Liver (tissue), 9 donors: ENCODE results near the gene TRIP13. TPM values are rescaled to one million over a fixed set of nuclear protein-coding genes. Genes with fewer than 3 reads are reported as not detected.

Source experiments
- DNase-seq: peaks from one replicate; pipeline ENCODE4 v3.0.0-alpha.2; 2017; ENCODE audit warnings: low spot score
- H3K27ac ChIP-seq, 2 donors: one replicate each; pipeline ENCODE4 v1.7.0; 2013; ENCODE audit warnings: inconsistent platforms in 2 of 2, low read length in 2 of 2, control low read depth in 1 of 2, low read depth in 1 of 2, mild to moderate bottlenecking in 1 of 2
- H3K27me3 ChIP-seq, 4 donors: one replicate each; pipeline versions ENCODE4 v1.6.1 to v1.7.0; 2013; ENCODE audit warnings: low read length in 3 of 4, inconsistent platforms in 1 of 4, mild to moderate bottlenecking in 1 of 4, moderate library complexity in 1 of 4; ENCODE audit not compliant: control insufficient read depth in 4 of 4, insufficient read depth in 4 of 4
- H3K36me3 ChIP-seq, 4 donors: one replicate each; pipeline versions ENCODE4 v1.6.1 to v1.7.0; 2013; ENCODE audit warnings: low read length in 3 of 4, mild to moderate bottlenecking in 3 of 4, low read depth in 1 of 4, moderate library complexity in 1 of 4; ENCODE audit not compliant: control insufficient read depth in 4 of 4, insufficient read depth in 3 of 4
- H3K4me1 ChIP-seq, 4 donors: one replicate each; pipeline versions ENCODE4 v1.6.1 to v1.7.0; 2013; ENCODE audit warnings: low read length in 3 of 4, mild to moderate bottlenecking in 3 of 4, moderate library complexity in 1 of 4; ENCODE audit not compliant: control insufficient read depth in 4 of 4, insufficient read depth in 4 of 4
- H3K4me3 ChIP-seq, 3 donors: one replicate each; pipeline versions ENCODE4 v1.6.1 to v1.7.0; 2013; ENCODE audit warnings: low read length in 3 of 3, control low read depth in 1 of 3, low read depth in 1 of 3, mild to moderate bottlenecking in 1 of 3
- H3K9ac ChIP-seq, 2 donors: one replicate each; pipeline ENCODE4 v1.7.0; 2013; ENCODE audit warnings: low read length in 2 of 2, mild to moderate bottlenecking in 2 of 2, moderate library complexity in 2 of 2, control low read depth in 1 of 2, low read depth in 1 of 2
- H3K9me3 ChIP-seq, 4 donors: one replicate each; pipeline versions ENCODE4 v1.6.1 to v1.7.0; 2013; ENCODE audit warnings: low read length in 3 of 4; ENCODE audit not compliant: control insufficient read depth in 4 of 4
- EGR1 ChIP-seq, 2 donors: IDR thresholded peaks; 2 replicates each; pipeline ENCODE4 v1.6.1; 2016 to 2018; ENCODE audit warnings: antibody characterized with exemption in 2 of 2, low read depth in 2 of 2
- FOXA1 ChIP-seq: IDR thresholded peaks from 2 replicates; pipeline ENCODE4 v1.6.1; 2016; ENCODE audit warnings: antibody characterized with exemption
- FOXA2 ChIP-seq: IDR thresholded peaks from 2 replicates; pipeline ENCODE4 v1.6.1; 2016; ENCODE audit warnings: antibody characterized with exemption
- GABPA ChIP-seq, 2 donors: IDR thresholded peaks in 1 of 2; conservative IDR thresholded peaks in 1 of 2; 2 replicates each; pipeline ENCODE4 v1.6.1; 2016; ENCODE audit warnings: antibody characterized with exemption in 2 of 2, mild to moderate bottlenecking in 1 of 2, moderate library complexity in 1 of 2
- HNF4G ChIP-seq: IDR thresholded peaks from 2 replicates; pipeline ENCODE4 v1.6.1; 2016; ENCODE audit warnings: antibody characterized with exemption
- JUND ChIP-seq, 2 donors: IDR thresholded peaks; 2 replicates each; pipeline ENCODE4 v1.6.1; 2016; ENCODE audit warnings: antibody characterized with exemption in 2 of 2
- NR2F2 ChIP-seq: IDR thresholded peaks from 2 replicates; pipeline ENCODE4 v1.6.1; 2016; ENCODE audit warnings: antibody characterized with exemption
- RAD21 ChIP-seq, 2 donors: IDR thresholded peaks; 2 replicates each; pipeline ENCODE4 v1.6.1; 2016; ENCODE audit warnings: antibody characterized with exemption in 2 of 2, mild to moderate bottlenecking in 2 of 2
- REST ChIP-seq: IDR thresholded peaks from 2 replicates; pipeline ENCODE4 v1.6.1; 2016; ENCODE audit warnings: antibody characterized with exemption, mild to moderate bottlenecking
- RXRA ChIP-seq, 2 donors: IDR thresholded peaks; 2 replicates each; pipeline ENCODE4 v1.6.1; 2017 to 2018; ENCODE audit warnings: antibody characterized with exemption in 2 of 2, mild to moderate bottlenecking in 1 of 2
- SP1 ChIP-seq: IDR thresholded peaks from 2 replicates; pipeline ENCODE4 v1.6.1; 2018; ENCODE audit warnings: antibody characterized with exemption, mild to moderate bottlenecking
- TAF1 ChIP-seq: conservative IDR thresholded peaks from 2 replicates; pipeline ENCODE4 v1.6.1; 2016; ENCODE audit warnings: antibody characterized with exemption, mild to moderate bottlenecking
- YY1 ChIP-seq: IDR thresholded peaks from 2 replicates; pipeline ENCODE4 v1.6.1; 2016; ENCODE audit warnings: antibody characterized with exemption, mild to moderate bottlenecking
- WGBS: extraction: QIAGEN DNeasy Blood & Tissue Kit; methylation state at CpG from one replicate; pipeline ENCODE4 v1.1.7; 2013; 5-methylcytosine and 5-hydroxymethylcytosine counted together
- polyA plus RNA-seq, 2 donors: library from polyadenylated mRNA; stranded (reverse) in 1 of 2; unstranded in 1 of 2; fragments of 200-250 nt in 1 of 2; fragments of >200 nt in 1 of 2; fragmentation: Nextera tagmentation in 1 of 2; extraction: Ambion mirVana in 1 of 2; gene quantifications; one replicate each; pipeline versions ENCODE4 v1.2.1 to v1.2.3, GENCODE V29; 2013 to 2015
- total RNA-seq, 2 donors: library from RNA; depleted of rRNA; stranded (reverse); fragments of >200 nt; gene quantifications; one replicate each; pipeline ENCODE4 v1.2.3, GENCODE V29; 2014
- TF ChIP-seq, protein P1 (sequence below): fragments of 150-350 bp; IDR thresholded peaks from 2 replicates; pipeline ENCODE4 v1.5.1; 2017; ENCODE audit warnings: improper control_type of control experiment, low read depth, low read length; ENCODE audit not compliant: missing input control
- TF ChIP-seq, protein P2 (sequence below): IDR thresholded peaks from 2 replicates; pipeline ENCODE4 v1.6.1; 2016; ENCODE audit warnings: antibody characterized with exemption
- TF ChIP-seq, protein P3 (sequence below): IDR thresholded peaks from 2 replicates; pipeline ENCODE4 v1.6.1; 2016; ENCODE audit warnings: antibody characterized with exemption
- TF ChIP-seq, protein P4 (sequence below): IDR thresholded peaks from 2 replicates; pipeline ENCODE4 v1.6.1; 2016; ENCODE audit warnings: antibody characterized with exemption
- donor health status: healthy.
- donor health status: healthy.
- donor health status: healthy.
- donor health status: healthy.
- donor health status: healthy.

Gene TRIP13
- total and polyA plus RNA-seq, 4 donors: 0.42 to 12.4 (median 0.84) TPM

- no peak for DNase-seq
- no peak for TF ChIP-seq HNF4G
- TF ChIP-seq REST: no peak
- no peak for TF ChIP-seq NR2F2
- TF ChIP-seq, protein P1, sequence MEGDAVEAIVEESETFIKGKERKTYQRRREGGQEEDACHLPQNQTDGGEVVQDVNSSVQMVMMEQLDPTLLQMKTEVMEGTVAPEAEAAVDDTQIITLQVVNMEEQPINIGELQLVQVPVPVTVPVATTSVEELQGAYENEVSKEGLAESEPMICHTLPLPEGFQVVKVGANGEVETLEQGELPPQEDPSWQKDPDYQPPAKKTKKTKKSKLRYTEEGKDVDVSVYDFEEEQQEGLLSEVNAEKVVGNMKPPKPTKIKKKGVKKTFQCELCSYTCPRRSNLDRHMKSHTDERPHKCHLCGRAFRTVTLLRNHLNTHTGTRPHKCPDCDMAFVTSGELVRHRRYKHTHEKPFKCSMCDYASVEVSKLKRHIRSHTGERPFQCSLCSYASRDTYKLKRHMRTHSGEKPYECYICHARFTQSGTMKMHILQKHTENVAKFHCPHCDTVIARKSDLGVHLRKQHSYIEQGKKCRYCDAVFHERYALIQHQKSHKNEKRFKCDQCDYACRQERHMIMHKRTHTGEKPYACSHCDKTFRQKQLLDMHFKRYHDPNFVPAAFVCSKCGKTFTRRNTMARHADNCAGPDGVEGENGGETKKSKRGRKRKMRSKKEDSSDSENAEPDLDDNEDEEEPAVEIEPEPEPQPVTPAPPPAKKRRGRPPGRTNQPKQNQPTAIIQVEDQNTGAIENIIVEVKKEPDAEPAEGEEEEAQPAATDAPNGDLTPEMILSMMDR: no peak
- no peak for TF ChIP-seq YY1
- no peak for TF ChIP-seq SP1
- no peak for TF ChIP-seq TAF1
- TF ChIP-seq, protein P2, sequence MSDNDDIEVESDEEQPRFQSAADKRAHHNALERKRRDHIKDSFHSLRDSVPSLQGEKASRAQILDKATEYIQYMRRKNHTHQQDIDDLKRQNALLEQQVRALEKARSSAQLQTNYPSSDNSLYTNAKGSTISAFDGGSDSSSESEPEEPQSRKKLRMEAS: no peak
- no peak for TF ChIP-seq JUND (IDR thresholded peaks at IDR 0.05)
- TF ChIP-seq EGR1 (IDR thresholded peaks at IDR 0.05; ENCODE audit: low read depth in 2 of 2): no peak
- TF ChIP-seq, protein P3, sequence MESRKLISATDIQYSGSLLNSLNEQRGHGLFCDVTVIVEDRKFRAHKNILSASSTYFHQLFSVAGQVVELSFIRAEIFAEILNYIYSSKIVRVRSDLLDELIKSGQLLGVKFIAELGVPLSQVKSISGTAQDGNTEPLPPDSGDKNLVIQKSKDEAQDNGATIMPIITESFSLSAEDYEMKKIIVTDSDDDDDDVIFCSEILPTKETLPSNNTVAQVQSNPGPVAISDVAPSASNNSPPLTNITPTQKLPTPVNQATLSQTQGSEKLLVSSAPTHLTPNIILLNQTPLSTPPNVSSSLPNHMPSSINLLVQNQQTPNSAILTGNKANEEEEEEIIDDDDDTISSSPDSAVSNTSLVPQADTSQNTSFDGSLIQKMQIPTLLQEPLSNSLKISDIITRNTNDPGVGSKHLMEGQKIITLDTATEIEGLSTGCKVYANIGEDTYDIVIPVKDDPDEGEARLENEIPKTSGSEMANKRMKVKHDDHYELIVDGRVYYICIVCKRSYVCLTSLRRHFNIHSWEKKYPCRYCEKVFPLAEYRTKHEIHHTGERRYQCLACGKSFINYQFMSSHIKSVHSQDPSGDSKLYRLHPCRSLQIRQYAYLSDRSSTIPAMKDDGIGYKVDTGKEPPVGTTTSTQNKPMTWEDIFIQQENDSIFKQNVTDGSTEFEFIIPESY: no peak
- no peak for TF ChIP-seq FOXA2
- TF ChIP-seq GABPA (IDR thresholded peaks at IDR 0.05 in 1 of 2, conservative IDR thresholded peaks at IDR 0.05 in 1 of 2): no peak
- TF ChIP-seq, protein P4, sequence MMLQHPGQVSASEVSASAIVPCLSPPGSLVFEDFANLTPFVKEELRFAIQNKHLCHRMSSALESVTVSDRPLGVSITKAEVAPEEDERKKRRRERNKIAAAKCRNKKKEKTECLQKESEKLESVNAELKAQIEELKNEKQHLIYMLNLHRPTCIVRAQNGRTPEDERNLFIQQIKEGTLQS: no peak
- no peak for TF ChIP-seq FOXA1
- TF ChIP-seq RAD21 (IDR thresholded peaks at IDR 0.05): no peak
- TF ChIP-seq RXRA (IDR thresholded peaks at IDR 0.05): no peak
- Histone ChIP-seq H3K27me3 (no peaks in the 10 kb centered on the region), H3K9ac (no peak overlapping the region), H3K9me3 (no peaks in the 10 kb centered on the region), H3K4me1 (peaks cover 0 to 2% (median 0%) of the 10 kb centered on the region in 4 donors), H3K36me3 (peaks cover 4 to 45% (median 18%) of the 10 kb centered on the region in 4 donors), H3K4me3 (no peak overlapping the region), H3K27ac (no peak overlapping the region)
- WGBS: 94% methylated on average over 16 of the region's 16 CpGs
Observed at GRCh38 chr5:863244-863805, 29.4 kb upstream of the TRIP13 start.
